PC-3 (cell line): Measurements from ENCODE around the gene MSH2. TPM values are rescaled to one million over a fixed set of nuclear protein-coding genes. Genes with fewer than 3 reads are reported as not detected.

Experiments used
- ATAC-seq: fragments of 200-7000 bp; cut with Tn5 transposase; 2 replicates; pipeline ENCODE4 v1.9.1; 2020; ENCODE audit warnings: mild to moderate bottlenecking, moderate library complexity
- BruUV-seq: library from RNA; stranded (reverse); fragments of 400-500 nt; replicated peaks from 2 replicates; lab custom pipeline; 2021; lab: Mats Ljungman, UMichigan
- CTCF ChIA-PET: fragments of 300-600 bp; sonication (Branson Sonifier 250); formaldehyde crosslinking; loops from one replicate; lab custom pipeline; 2022; ENCODE audit warnings: antibody characterized with exemption; lab: Charles Lee
- POLR2A ChIA-PET: fragments of 300-600 bp; sonication (Branson Sonifier 250); formaldehyde crosslinking; loops from one replicate; lab custom pipeline; 2022; ENCODE audit warnings: antibody characterized with exemption; ENCODE audit not compliant: unreplicated experiment; lab: Charles Lee
- DNase-seq: peaks from one replicate; pipeline ENCODE4 v3.0.0-alpha.2; 2015
- H2AFZ ChIP-seq: fragments of 300-600 bp; sonication (generic); 2 replicates; pipeline ENCODE4 v1.6.0; 2016; ENCODE audit warnings: antibody characterized with exemption, low read length
- H3F3A ChIP-seq: fragments of 300-600 bp; sonication (generic); one replicate; pipeline ENCODE4 v1.6.0; 2017; ENCODE audit warnings: antibody characterized with exemption, low read length, control low read depth, mild to moderate bottlenecking; ENCODE audit not compliant: unreplicated experiment
- H3K27ac ChIP-seq: fragments of 300-600 bp; sonication (generic); 2 replicates; pipeline ENCODE4 v1.5.1; 2016; ENCODE audit warnings: mild to moderate bottlenecking, low read length
- H3K27me3 ChIP-seq: fragments of 300-600 bp; sonication (generic); 2 replicates; pipeline ENCODE4 v1.6.1; 2016; ENCODE audit warnings: low read length, mixed read lengths
- H3K36me3 ChIP-seq: fragments of 300-600 bp; sonication (generic); 2 replicates; pipeline ENCODE4 v1.6.1; 2016; ENCODE audit warnings: low read depth, mixed run types, low read length, mixed read lengths
- H3K4me1 ChIP-seq: fragments of 300-600 bp; sonication (generic); 2 replicates; pipeline ENCODE4 v1.5.1; 2016; ENCODE audit warnings: low read length; ENCODE audit not compliant: insufficient read depth
- H3K4me2 ChIP-seq: fragments of 300-600 bp; sonication (generic); 2 replicates; pipeline ENCODE4 v1.6.0; 2016; ENCODE audit warnings: low read length
- H3K4me3 ChIP-seq: fragments of 300-600 bp; sonication (generic); 2 replicates; pipeline ENCODE4 v1.5.1; 2016; ENCODE audit warnings: mild to moderate bottlenecking, low read length, mixed read lengths
- H3K79me2 ChIP-seq: fragments of 300-600 bp; sonication (generic); 2 replicates; pipeline ENCODE4 v1.6.1; 2017; ENCODE audit warnings: low read length, mixed read lengths
- H3K9ac ChIP-seq: fragments of 300-600 bp; sonication (generic); 2 replicates; pipeline ENCODE4 v1.6.0; 2016; ENCODE audit warnings: mild to moderate bottlenecking, low read length
- H3K9me2 ChIP-seq: fragments of 300-600 bp; sonication (generic); replicated peaks from 2 replicates; pipeline ENCODE4 v1.6.1; 2016; ENCODE audit warnings: mixed run types, low read length, mixed read lengths
- H3K9me3 ChIP-seq: fragments of 300-600 bp; sonication (generic); 2 replicates; pipeline ENCODE4 v1.6.1; 2016; ENCODE audit warnings: low read length, mixed read lengths
- H4K20me1 ChIP-seq: fragments of 300-600 bp; sonication (generic); 2 replicates; pipeline ENCODE4 v1.6.1; 2016; ENCODE audit warnings: low read length, mixed read lengths
- EZH2 ChIP-seq: fragments of 300-600 bp; sonication (generic); IDR thresholded peaks from one replicate; pipeline ENCODE4 v1.6.1; 2017; ENCODE audit warnings: antibody characterized with exemption, mild to moderate bottlenecking, low read length; ENCODE audit not compliant: unreplicated experiment
- EZH2phosphoT487 ChIP-seq: fragments of 300-600 bp; sonication (generic); IDR thresholded peaks from 2 replicates; pipeline ENCODE4 v1.6.1; 2018; ENCODE audit warnings: mild to moderate bottlenecking, antibody characterized with exemption, low read length, borderline replicate concordance
- intact Hi-C: fragments of 100-400 bp; cut with micrococcal nuclease; formaldehyde crosslinking; loops from 2 replicates; pipeline ENCODE4 v1.9.0; 2023
- total RNA-seq: library from RNA; depleted of rRNA; stranded (reverse); fragments of >200 nt; gene quantifications from 2 replicates; pipeline ENCODE4 v1.2.3, GENCODE V29; 2014
- TF ChIP-seq, protein P1 (sequence below): fragments of 300-600 bp; sonication (generic); conservative IDR thresholded peaks from 2 replicates; pipeline ENCODE4 v1.5.1; 2017; ENCODE audit warnings: antibody characterized with exemption, low read depth, mild to moderate bottlenecking, low read length

MSH2 gene
- total RNA-seq, 1 experiment from 2014 or later = 70.7 TPM

DNA sequence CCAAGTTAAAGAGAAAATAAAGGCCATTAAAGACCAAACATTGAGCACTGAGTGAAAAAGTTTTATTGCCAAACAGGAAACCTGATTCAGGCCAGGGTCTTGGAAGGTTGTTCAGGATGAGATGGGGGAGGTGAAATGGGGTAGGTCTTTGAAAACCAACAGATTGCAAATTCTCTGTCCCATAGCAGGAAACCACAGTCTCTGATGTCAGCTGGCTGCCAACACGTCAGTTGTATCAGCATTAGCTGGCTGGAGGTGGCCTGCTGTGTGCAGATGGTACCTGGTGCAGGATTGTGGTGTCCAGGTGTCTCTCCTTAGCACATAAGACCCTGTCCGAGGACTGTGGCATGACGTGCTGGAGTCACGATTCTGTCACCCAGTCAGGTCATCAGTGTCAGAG is 106.3 kb downstream of the MSH2 start:
- no peaks in the 10 kb centered on the region for H3K27me3 ChIP-seq
- no TSS peak for BruUV-seq
- H3K79me2 ChIP-seq = no peaks in the 10 kb centered on the region
- intact Hi-C loops = no loop called here
- no peak overlapping the region for H3K9ac ChIP-seq
- ATAC-seq (peak; percentile 27; the same call in 1 of the 2 replicates), DNase-seq (no peak)
- H3K27ac ChIP-seq = no peak overlapping the region
- H3K4me2 ChIP-seq = no peak overlapping the region
- H4K20me1 ChIP-seq = no peaks in the 10 kb centered on the region
- POLR2A ChIA-PET = interaction anchor here (0.6 kb wide), 1 partner anchor 325 kb away, joined by 5 read pairs; no protein-coding TSS in a partner anchor
- no peak overlapping the region for H3K4me3 ChIP-seq
- no peaks in the 10 kb centered on the region for H3K36me3 ChIP-seq
- CTCF ChIA-PET = no interaction called here
- H3K4me1 ChIP-seq = peaks cover 6% of the 10 kb centered on the region; the same call in 1 of the 2 replicates
- H3K9me3 ChIP-seq = no peaks in the 10 kb centered on the region
- no peaks in the 10 kb centered on the region for H3K9me2 ChIP-seq
- no peaks in the 10 kb centered on the region for H3F3A ChIP-seq
- TF ChIP-seq, protein P1, sequence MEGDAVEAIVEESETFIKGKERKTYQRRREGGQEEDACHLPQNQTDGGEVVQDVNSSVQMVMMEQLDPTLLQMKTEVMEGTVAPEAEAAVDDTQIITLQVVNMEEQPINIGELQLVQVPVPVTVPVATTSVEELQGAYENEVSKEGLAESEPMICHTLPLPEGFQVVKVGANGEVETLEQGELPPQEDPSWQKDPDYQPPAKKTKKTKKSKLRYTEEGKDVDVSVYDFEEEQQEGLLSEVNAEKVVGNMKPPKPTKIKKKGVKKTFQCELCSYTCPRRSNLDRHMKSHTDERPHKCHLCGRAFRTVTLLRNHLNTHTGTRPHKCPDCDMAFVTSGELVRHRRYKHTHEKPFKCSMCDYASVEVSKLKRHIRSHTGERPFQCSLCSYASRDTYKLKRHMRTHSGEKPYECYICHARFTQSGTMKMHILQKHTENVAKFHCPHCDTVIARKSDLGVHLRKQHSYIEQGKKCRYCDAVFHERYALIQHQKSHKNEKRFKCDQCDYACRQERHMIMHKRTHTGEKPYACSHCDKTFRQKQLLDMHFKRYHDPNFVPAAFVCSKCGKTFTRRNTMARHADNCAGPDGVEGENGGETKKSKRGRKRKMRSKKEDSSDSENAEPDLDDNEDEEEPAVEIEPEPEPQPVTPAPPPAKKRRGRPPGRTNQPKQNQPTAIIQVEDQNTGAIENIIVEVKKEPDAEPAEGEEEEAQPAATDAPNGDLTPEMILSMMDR = no peak
- TF ChIP-seq EZH2phosphoT487 (no peak), EZH2 (no peak)
- no peak overlapping the region for H2AFZ ChIP-seq

DNA sequence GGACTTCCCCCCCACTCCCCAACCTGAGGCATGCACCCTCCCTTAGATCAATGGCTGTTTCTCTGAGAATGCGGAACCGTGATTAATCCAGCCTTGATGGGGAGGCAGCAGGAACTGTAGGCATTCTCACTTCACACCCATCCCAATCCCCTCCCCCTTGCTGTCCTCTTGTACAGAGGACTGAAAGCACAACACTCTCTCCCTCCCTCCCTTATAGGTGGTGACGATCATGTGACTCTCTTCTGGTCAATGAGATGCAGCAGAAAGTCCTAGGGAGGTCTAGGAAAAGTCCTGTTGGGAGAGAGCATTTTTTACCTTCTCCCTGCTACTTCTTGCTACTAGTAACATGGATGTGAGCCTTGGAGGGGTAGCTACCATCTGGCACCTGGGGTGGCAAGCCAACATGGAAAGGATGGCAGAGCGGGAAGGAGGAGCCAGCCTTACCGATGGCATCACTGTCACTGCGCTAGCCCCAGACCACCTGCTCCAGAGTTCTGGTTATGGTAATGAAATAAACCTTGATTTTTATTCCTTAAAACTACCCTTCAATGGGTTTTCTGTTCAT is 106.9 kb downstream of the MSH2 start:
- ChIA-PET CTCF (no interaction called here), POLR2A (no interaction called here)
- ATAC-seq = no peak
- Histone ChIP-seq H3K4me2 (no peak overlapping the region), H3K36me3 (no peaks in the 10 kb centered on the region), H2AFZ (no peak overlapping the region), H3K9me3 (no peaks in the 10 kb centered on the region), H3K27me3 (no peaks in the 10 kb centered on the region), H3K79me2 (no peaks in the 10 kb centered on the region), H3K4me3 (no peak overlapping the region), H3F3A (no peaks in the 10 kb centered on the region), H3K9me2 (no peaks in the 10 kb centered on the region), H4K20me1 (no peaks in the 10 kb centered on the region), H3K4me1 (peaks cover 6% of the 10 kb centered on the region; the same call in 1 of the 2 replicates), H3K9ac (no peak overlapping the region), H3K27ac (no peak overlapping the region)
- intact Hi-C loops = no loop called here
- no peak for TF ChIP-seq EZH2
- TF ChIP-seq EZH2phosphoT487 = no peak
- TF ChIP-seq, protein P1 = no peak
- BruUV-seq = no TSS peak
- no peak for DNase-seq

DNA sequence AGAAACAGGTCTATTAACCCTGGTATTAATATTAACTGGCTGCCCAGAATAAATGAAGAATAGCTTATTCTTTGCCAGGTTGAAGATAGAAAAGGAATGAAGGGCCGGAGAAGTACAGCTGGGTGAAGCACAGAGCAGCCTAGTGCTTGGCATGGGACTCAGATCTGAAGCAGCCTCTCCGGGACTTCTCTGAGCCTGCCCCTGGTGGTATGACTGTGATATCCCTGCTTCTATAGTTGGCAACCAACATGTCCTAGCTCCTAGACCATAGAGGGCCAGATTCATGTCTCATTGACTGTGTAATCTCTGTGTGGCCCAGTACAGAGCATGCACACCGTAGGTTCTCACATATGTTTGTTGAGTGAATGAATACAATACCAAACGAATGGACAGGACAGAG is 107.8 kb downstream of the MSH2 start:
- intact Hi-C loops = no loop called here
- no peaks in the 10 kb centered on the region for H3K79me2 ChIP-seq
- H2AFZ ChIP-seq = no peak overlapping the region
- ATAC-seq (peak; percentile 43; the same call in 1 of the 2 replicates), DNase-seq (peak; percentile 19)
- no peaks in the 10 kb centered on the region for H3K36me3 ChIP-seq
- no TSS peak for BruUV-seq
- ChIA-PET POLR2A (no interaction called here), CTCF (no interaction called here)
- TF ChIP-seq EZH2 = no peak
- TF ChIP-seq, protein P1 = no peak
- no peak for TF ChIP-seq EZH2phosphoT487
- no peaks in the 10 kb centered on the region for H3K27me3 ChIP-seq
- H3K4me2 ChIP-seq = no peak overlapping the region
- H3K4me1 ChIP-seq = peaks cover 6% of the 10 kb centered on the region; the same call in 1 of the 2 replicates
- H3K27ac ChIP-seq = no peak overlapping the region
- H3K9me3 ChIP-seq = no peaks in the 10 kb centered on the region
- H3K9me2 ChIP-seq = no peaks in the 10 kb centered on the region
- no peak overlapping the region for H3K9ac ChIP-seq
- no peaks in the 10 kb centered on the region for H3F3A ChIP-seq
- H3K4me3 ChIP-seq = no peak overlapping the region
- H4K20me1 ChIP-seq = no peaks in the 10 kb centered on the region
